Panc1 (cell line): ENCODE data around the gene TMED9.

Source experiments
- CTCF ChIP-seq: fragments of 450-650 bp; IDR thresholded peaks from 2 replicates; pipeline ENCODE4 v1.5.1; 2017; ENCODE audit warnings: mild to moderate bottlenecking
- POLR2AphosphoS5 ChIP-seq: IDR thresholded peaks from 2 replicates; pipeline ENCODE4 v1.6.1; 2012; ENCODE audit warnings: mild to moderate bottlenecking, low read depth, low read length, moderate library complexity
- REST ChIP-seq, 2 experiments: IDR thresholded peaks; 2 replicates each; pipeline ENCODE4 v1.6.1; 2011 to 2012; ENCODE audit warnings: low read depth in 2 of 2, control low read depth in 1 of 2, low read length in 1 of 2, mild to moderate bottlenecking in 1 of 2, moderate library complexity in 1 of 2; ENCODE audit not compliant: insufficient read depth in 1 of 2

GRCh38 chr5:177611446-177612214, 19.6 kb downstream of the TMED9 start:
- TF ChIP-seq CTCF (no peak), POLR2AphosphoS5 (no peak), REST (IDR thresholded peaks at IDR 0.05; ENCODE audit: insufficient read depth in 1 of 2, low read depth in 2 of 2, low read length in 1 of 2) (no peak)
